Muscle of leg (tissue), 16 donors: ENCODE measurements around the gene RNF7. TPM values are rescaled to one million over a fixed set of nuclear protein-coding genes. Genes with fewer than 3 reads are reported as not detected.
"Not testable (repeated sequence)": the region's sequence is repeated elsewhere in the genome, so short reads cannot be mapped to it uniquely, and the experiment has no call there.

Experiments used
- DNase-seq: peaks from one replicate; pipeline ENCODE4 v3.0.0; 2013
- H3K27ac ChIP-seq: one replicate; pipeline ENCODE4 v1.5.1; 2013; ENCODE audit warnings: mild to moderate bottlenecking, low read length, control low read depth
- H3K27me3 ChIP-seq: one replicate; pipeline ENCODE4 v1.6.1; 2013; ENCODE audit warnings: low read length; ENCODE audit not compliant: control insufficient read depth, insufficient read depth
- H3K36me3 ChIP-seq: one replicate; pipeline ENCODE4 v1.6.1; 2013; ENCODE audit warnings: low read length; ENCODE audit not compliant: control insufficient read depth, insufficient read depth
- H3K4me1 ChIP-seq: one replicate; pipeline ENCODE4 v1.6.1; 2013; ENCODE audit warnings: low read length; ENCODE audit not compliant: control insufficient read depth, insufficient read depth
- H3K4me3 ChIP-seq: one replicate; pipeline ENCODE4 v1.5.1; 2013; ENCODE audit warnings: low read length, control low read depth
- H3K9me3 ChIP-seq: replicated peaks from 2 replicates; pipeline ENCODE4 v1.6.1; 2013; ENCODE audit warnings: low read depth, low read length; ENCODE audit not compliant: control insufficient read depth
- WGBS: methylation state at CpG from one replicate; pipeline ENCODE4 v1.1.5; 2013; ENCODE audit warnings: missing lambda C conversion rate; ENCODE audit not compliant: insufficient coverage; 5-methylcytosine and 5-hydroxymethylcytosine counted together
- long read RNA-seq, 11 donors: transcript quantifications; one replicate each; lab custom pipeline, GENCODE V29; 2026
- polyA plus RNA-seq, 8 donors: library from polyadenylated mRNA; unstranded; fragments of 120-200 nt; gene quantifications; one replicate each; pipeline versions ENCODE4 v1.2.1 to v1.2.3, GENCODE V29; 2013; ENCODE audit warnings: inconsistent platforms in 1 of 8, low replicate concordance in 1 of 8; ENCODE audit not compliant: insufficient read length in 8 of 8, insufficient read depth in 1 of 8
- total RNA-seq: library from RNA; stranded (reverse); fragments of 120-200 nt; gene quantifications from one replicate; pipeline ENCODE4 v1.2.4, GENCODE V29; 2013

The RNF7 gene
- total RNA-seq: 82.0 TPM
- polyA plus RNA-seq: 100 to 1,000 TPM in 1 of 8 donors, 10 to 100 TPM in 7; 79.6 to 100 (median 86.8) TPM
- long read RNA-seq, donor 1, transcript RNF7-201 (3 exons, 2,763 nt): major isoform, 38 of 48 reads
- long read RNA-seq, donor 1, partial matches to known transcripts: 0 of 48 reads
- long read RNA-seq, donor 1, other reads (novel, unspliced or antisense): 0 of 48 reads
- long read RNA-seq, donor 2, transcript RNF7-201 (3 exons, 2,763 nt): major isoform, 13 of 15 reads
- long read RNA-seq, donor 2, partial matches to known transcripts: 0 of 15 reads
- long read RNA-seq, donor 2, other reads (novel, unspliced or antisense): 0 of 15 reads
- long read RNA-seq, donor 3, transcript RNF7-202 (3 exons, 805 nt): minor isoform, 9 of 91 reads
- long read RNA-seq, donor 3, transcript RNF7-201 (3 exons, 2,763 nt): major isoform, 76 of 91 reads
- long read RNA-seq, donor 3, partial matches to known transcripts: 0 of 91 reads
- long read RNA-seq, donor 3, other reads (novel, unspliced or antisense): 0 of 91 reads
- long read RNA-seq, donor 4, transcript RNF7-201 (3 exons, 2,763 nt): major isoform, 72 of 88 reads
- long read RNA-seq, donor 4, transcript RNF7-202 (3 exons, 805 nt): minor isoform, 11 of 88 reads
- long read RNA-seq, donor 4, partial matches to known transcripts: 0 of 88 reads
- long read RNA-seq, donor 4, other reads (novel, unspliced or antisense): 0 of 88 reads
- long read RNA-seq, donor 5, transcript RNF7-201 (3 exons, 2,763 nt): major isoform, 261 of 292 reads
- long read RNA-seq, donor 5, transcript RNF7-202 (3 exons, 805 nt): minor isoform, 25 of 292 reads
- long read RNA-seq, donor 5, partial matches to known transcripts: 0 of 292 reads
- long read RNA-seq, donor 5, other reads (novel, unspliced or antisense): 0 of 292 reads
- long read RNA-seq, donor 6, transcript RNF7-201 (3 exons, 2,763 nt): major isoform, 187 of 238 reads
- long read RNA-seq, donor 6, transcript RNF7-202 (3 exons, 805 nt): minor isoform, 23 of 238 reads
- long read RNA-seq, donor 6, transcript RNF7-205 (2 exons, 782 nt): minor isoform, 6 of 238 reads
- long read RNA-seq, donor 6, partial matches to known transcripts: 17 of 238 reads
- long read RNA-seq, donor 6, other reads (novel, unspliced or antisense): 0 of 238 reads
- long read RNA-seq, donor 7, transcript RNF7-201 (3 exons, 2,763 nt): major isoform, 150 of 174 reads
- long read RNA-seq, donor 7, transcript RNF7-202 (3 exons, 805 nt): minor isoform, 13 of 174 reads
- long read RNA-seq, donor 7, partial matches to known transcripts: 9 of 174 reads
- long read RNA-seq, donor 7, other reads (novel, unspliced or antisense): 0 of 174 reads
- long read RNA-seq, donor 8, transcript RNF7-201 (3 exons, 2,763 nt): major isoform, 77 of 82 reads
- long read RNA-seq, donor 8, partial matches to known transcripts: 0 of 82 reads
- long read RNA-seq, donor 8, other reads (novel, unspliced or antisense): 0 of 82 reads
- long read RNA-seq, donor 9, transcript RNF7-201 (3 exons, 2,763 nt): major isoform, 83 of 95 reads
- long read RNA-seq, donor 9, transcript RNF7-202 (3 exons, 805 nt): minor isoform, 9 of 95 reads
- long read RNA-seq, donor 9, partial matches to known transcripts: 0 of 95 reads
- long read RNA-seq, donor 9, other reads (novel, unspliced or antisense): 0 of 95 reads
- long read RNA-seq, donor 10, transcript RNF7-203 (4 exons, 1,036 nt): minor isoform, 6 of 168 reads
- long read RNA-seq, donor 10, transcript RNF7-201 (3 exons, 2,763 nt): major isoform, 141 of 168 reads
- long read RNA-seq, donor 10, transcript RNF7-202 (3 exons, 805 nt): minor isoform, 21 of 168 reads
- long read RNA-seq, donor 10, partial matches to known transcripts: 0 of 168 reads
- long read RNA-seq, donor 10, other reads (novel, unspliced or antisense): 0 of 168 reads
- long read RNA-seq, donor 11, transcript RNF7-202 (3 exons, 805 nt): minor isoform, 13 of 110 reads
- long read RNA-seq, donor 11, transcript RNF7-201 (3 exons, 2,763 nt): major isoform, 93 of 110 reads
- long read RNA-seq, donor 11, partial matches to known transcripts: 0 of 110 reads
- long read RNA-seq, donor 11, other reads (novel, unspliced or antisense): 0 of 110 reads

DNA sequence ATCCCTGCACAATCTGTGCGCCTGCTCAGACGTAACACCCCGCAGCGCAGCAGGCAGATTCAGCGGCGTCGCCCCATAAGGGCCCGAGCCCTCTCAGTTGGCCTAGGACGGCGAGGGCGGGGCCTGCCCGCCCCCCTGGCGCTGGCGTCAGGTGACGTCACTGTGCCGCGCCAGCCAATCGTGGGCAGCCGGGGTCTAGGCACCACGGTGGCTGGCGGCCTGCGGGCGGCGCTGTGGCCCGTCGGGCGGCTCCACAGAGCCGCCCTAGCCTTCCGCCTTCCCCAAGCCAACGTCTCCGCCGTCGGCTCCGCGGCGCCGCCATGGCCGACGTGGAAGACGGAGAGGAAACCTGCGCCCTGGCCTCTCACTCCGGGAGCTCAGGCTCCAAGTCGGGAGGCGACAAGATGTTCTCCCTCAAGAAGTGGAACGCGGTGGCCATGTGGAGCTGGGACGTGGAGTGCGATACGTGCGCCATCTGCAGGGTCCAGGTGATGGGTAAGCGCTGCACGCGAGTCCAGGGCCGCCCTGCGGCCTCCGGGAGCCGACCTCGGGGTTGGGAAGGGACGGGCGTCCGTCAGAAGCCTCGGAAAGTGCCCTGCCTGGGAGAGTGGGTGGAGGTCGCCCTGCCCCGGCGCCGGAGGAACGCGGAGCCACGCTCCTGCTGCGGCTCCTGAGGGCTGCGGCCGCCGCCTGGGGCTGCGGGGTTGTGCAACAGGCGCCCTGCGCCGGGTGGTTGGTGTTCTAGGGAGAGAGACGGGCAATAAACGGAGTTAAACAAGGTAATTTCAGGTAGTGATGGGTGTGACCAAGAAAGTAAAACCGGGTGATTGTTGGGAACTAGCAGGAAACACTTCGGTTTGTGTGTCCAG lies at the start of gene RNF7:
Gene RNF7, plus strand, starts transcription at position 277 of the 869 bp plus-strand sequence. Its CDS starts 44 bp downstream, at position 321.
- Histone ChIP-seq H3K27ac (peak within 1 kb of the TSS; percentile 96), H3K4me3 (peak within 1 kb of the TSS; percentile 97), H3K36me3 (peaks cover 2% of the 10 kb centered on the region), H3K9me3 (no peaks in the 10 kb centered on the region), H3K27me3 (no peaks in the 10 kb centered on the region), H3K4me1 (peaks cover 6% of the 10 kb centered on the region)
- WGBS: under 1% methylated on average over 78 of the region's 81 CpGs
- peak; percentile 98 for DNase-seq

DNA sequence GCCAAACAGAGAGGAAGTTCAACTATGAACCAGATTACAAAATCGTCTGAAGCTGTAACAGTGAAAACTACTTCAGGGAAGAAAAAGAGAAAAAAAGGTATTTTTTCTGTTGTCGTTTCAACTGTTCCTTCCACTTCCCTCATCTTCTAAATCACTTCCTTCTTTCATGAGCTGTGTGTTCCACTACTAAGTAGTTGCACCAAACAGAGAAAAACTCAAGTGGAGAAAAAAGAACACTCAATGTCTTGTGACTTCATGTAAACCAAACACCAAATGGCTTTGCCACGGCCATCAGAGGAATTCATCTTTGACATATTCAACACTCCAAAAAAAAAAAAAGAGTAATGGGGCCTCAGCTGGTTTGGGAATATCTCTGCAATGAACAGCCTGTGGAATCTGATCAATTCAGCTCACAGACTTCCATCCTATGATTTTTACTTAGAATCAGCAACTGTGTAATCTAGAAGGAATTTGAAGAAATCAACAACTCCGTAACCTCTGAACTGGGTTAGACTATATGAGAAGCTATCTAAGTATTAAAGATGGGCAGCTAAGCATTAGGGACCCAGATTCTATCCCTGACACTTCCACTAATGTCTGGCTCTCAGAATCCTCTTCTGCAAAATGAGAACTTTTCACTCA lies 47.5 kb upstream of the RNF7 start:
- no peak overlapping the region for H3K4me3 ChIP-seq
- H3K4me1 ChIP-seq: peaks cover 13% of the 10 kb centered on the region
- H3K36me3 ChIP-seq: no peaks in the 10 kb centered on the region
- no peak overlapping the region for H3K27ac ChIP-seq
- WGBS: no CpG with 5 or more reads among the region's 4 CpGs
- H3K27me3 ChIP-seq: no peaks in the 10 kb centered on the region
- H3K9me3 ChIP-seq: no peaks in the 10 kb centered on the region
- DNase-seq: peak; percentile 52

DNA sequence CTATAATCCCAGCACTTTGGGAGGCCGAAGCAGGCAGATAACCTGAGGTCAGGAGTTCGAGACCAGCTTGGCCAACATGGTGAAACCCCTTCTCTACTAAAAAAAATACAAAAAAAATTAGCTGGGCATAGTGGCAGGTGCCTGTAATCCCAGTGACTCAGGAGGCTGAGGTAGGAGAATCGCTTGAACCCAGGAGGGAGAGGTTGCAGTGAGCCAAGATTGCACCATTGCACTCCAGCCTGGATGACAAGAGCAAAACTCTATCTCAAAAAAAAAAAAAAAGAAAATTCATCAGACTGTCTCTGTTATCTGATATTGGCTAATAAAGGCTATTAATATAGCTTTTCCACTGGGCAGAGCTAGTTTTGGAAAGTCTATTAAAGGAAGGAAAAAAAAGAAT lies 46.6 kb upstream of the RNF7 start:
- H3K4me3 ChIP-seq, H3K9me3 ChIP-seq, H3K27me3 ChIP-seq, H3K4me1 ChIP-seq, DNase-seq, H3K27ac ChIP-seq, H3K36me3 ChIP-seq: not testable (repeated sequence)
- WGBS: no CpG with 5 or more reads among the region's 3 CpGs

DNA sequence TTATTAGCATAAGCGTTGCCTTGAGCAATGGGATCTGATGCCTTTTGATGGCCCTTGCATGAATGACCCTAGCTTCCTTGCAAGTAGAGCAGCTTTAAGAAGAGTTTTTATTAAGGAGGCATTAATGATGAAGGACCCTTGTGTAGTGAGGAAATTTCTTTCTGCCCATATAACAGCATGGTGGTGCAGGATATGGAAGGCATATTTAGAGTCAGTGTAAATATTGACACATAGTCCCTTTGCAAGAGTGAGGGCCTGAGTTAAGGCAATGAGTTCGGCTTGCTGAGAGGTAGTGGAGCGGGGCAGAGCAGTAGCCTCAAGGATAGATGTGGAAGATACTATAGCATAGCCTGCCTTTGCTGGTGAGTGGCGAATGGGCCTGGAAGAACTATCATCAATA lies 45.1 kb upstream of the RNF7 start:
- not testable (repeated sequence) for H3K27me3 ChIP-seq, H3K9me3 ChIP-seq, H3K36me3 ChIP-seq, H3K4me1 ChIP-seq, DNase-seq, H3K4me3 ChIP-seq, H3K27ac ChIP-seq
- WGBS: 92% methylated on average over 4 of the region's 4 CpGs

DNA sequence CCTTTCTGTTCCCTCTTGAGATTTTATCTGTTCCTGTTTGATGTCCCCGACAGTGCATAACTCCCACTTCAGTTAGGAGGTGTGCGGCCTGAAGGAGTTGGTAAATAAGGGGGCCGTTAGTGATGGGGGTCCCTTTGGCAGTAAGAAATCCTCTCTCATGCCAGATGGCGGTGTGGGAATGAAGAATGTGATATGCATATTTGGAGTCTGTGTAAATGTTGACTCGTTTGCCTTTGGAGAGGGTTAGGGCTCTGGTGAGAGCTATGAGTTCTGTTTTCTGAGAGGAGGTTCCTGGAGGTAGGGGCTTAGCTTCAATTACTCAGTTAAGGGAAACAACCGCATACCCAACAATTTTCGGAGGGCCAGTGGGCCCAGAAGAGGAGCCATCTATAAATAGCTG lies 38.8 kb upstream of the RNF7 start:
- no peaks in the 10 kb centered on the region for H3K36me3 ChIP-seq
- no peaks in the 10 kb centered on the region for H3K9me3 ChIP-seq
- WGBS: 61% methylated on average over 6 of the region's 7 CpGs
- H3K27me3 ChIP-seq: peaks cover 6% of the 10 kb centered on the region
- H3K4me3 ChIP-seq: no peak overlapping the region
- H3K27ac ChIP-seq: no peak overlapping the region
- no peaks in the 10 kb centered on the region for H3K4me1 ChIP-seq
- DNase-seq: no peak

DNA sequence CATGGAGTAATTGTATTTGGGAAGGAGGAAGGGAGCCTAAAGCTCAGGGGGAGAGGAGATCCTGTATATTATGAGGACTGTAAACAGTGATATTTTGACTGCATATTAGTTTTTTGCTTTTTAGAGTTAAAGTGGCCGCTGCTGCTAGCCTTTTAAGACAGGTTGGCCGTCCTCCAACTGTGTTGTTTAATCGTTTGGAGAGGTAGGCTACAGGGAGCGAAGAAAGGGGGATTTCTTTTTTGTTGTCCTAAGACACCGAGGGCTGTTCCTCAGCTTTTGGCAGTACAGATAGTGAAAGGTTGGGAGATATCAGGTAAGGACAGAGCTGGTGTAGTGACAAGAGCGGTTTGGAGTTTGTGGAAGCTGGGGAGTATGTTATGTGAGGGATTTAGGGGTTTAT lies 38.2 kb upstream of the RNF7 start:
- no peaks in the 10 kb centered on the region for H3K36me3 ChIP-seq
- no peaks in the 10 kb centered on the region for H3K4me1 ChIP-seq
- H3K27ac ChIP-seq: no peak overlapping the region
- H3K27me3 ChIP-seq: peaks cover 6% of the 10 kb centered on the region
- peak; percentile 52 for DNase-seq
- WGBS: 18% methylated on average over 6 of the region's 6 CpGs
- no peak overlapping the region for H3K4me3 ChIP-seq
- H3K9me3 ChIP-seq: no peaks in the 10 kb centered on the region

DNA sequence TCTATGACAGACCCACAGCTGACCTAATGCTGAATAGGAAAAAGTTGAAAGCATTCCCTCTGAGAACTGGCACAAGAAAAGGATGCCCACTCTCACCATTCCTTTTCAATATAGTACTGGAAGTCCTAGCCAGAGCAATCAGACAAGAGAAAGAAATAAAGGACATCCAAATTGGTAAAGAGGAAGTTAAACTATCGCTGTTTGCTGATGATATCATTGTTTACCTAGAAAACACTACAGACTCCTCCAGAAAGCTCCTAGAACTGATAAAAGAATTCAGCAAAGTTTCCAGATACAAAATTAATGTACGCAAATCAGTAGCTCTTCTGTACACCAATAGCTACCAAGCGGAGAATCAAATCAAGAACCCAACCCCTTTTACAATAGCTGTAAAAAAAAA lies 34.7 kb upstream of the RNF7 start:
- not testable (repeated sequence) for H3K4me3 ChIP-seq, H3K4me1 ChIP-seq, DNase-seq, H3K36me3 ChIP-seq, H3K27ac ChIP-seq, H3K9me3 ChIP-seq, H3K27me3 ChIP-seq
- no CpG with 5 or more reads among the region's 3 CpGs for WGBS

DNA sequence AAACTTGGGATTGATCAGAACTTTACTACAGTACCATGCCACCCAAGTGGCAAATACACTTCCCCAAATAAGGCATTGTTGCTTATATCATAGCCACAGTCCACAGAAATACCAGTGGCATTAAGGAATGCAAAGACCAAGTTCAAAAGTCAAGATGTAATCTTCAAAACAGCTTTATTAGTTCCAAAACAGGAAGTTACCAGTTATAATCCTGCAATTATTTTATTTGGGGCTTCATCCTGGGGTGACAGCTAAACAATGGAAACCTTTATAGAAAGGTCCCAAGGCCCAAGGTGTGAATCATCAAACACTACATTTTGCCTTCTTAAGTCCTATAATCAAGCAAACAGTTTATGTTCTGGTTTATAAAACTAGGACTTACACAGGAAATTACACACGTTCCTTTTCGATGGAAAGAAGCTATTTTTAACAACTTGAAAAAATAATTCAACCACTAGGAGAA lies 30.3 kb upstream of the RNF7 start:
- H3K9me3 ChIP-seq: no peaks in the 10 kb centered on the region
- WGBS: no CpG with 5 or more reads among the region's 2 CpGs
- H3K27ac ChIP-seq: no peak overlapping the region

More for the DNA sequence above, 30.3 kb upstream of the RNF7 start:
- H3K27me3 ChIP-seq: no peaks in the 10 kb centered on the region
- peaks cover 3% of the 10 kb centered on the region for H3K4me1 ChIP-seq
- H3K36me3 ChIP-seq: no peaks in the 10 kb centered on the region
- no peak overlapping the region for H3K4me3 ChIP-seq
- DNase-seq: no peak
